ENCODE measurements around the gene RACGAP1. TPM values are rescaled to one million over a fixed set of nuclear protein-coding genes. Genes with fewer than 3 reads are reported as not detected.

The RACGAP1 gene
- total and polyA plus RNA-seq, 2 donors from 2014 or later, result 5.0 to 7.7 TPM

DNA sequence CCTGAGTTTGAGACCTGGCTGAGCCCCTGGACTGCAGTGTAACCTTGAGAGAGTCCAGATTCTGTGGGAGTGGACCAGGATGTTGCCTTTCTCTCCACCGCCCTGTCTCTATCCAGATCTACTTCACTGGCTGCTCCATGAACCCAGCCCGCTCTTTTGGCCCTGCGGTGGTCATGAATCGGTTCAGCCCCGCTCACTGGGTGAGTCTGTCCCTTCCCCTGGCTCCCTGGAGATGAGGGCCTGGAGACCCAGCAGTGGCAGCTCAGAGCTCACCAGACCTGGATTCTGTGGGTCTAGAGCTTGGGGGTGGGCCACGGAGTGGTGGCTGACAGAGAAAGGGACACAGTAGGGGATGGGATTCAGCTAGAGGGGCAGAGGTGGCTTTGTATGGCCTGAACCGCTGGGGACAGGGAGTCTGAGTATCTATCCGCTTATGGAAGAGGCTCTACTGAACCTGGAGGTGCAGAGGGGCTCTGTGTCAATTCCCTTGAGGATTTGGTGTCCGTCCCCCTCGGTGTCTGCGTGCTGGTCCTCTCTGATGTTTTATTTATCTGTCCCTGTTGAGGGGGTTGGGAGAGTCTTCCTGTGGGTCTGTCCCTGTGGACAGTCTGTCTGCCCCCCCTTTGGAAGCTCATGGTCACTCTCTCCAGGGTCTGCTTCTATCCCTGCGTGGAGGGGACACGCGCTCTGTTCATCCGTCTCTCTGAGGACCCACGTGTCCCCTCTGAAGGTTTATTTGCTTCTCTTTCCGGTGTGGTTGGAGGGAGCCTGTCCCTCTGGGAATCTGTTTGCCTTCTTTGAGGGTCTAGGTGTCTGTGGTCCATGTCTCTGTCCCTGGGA, 61.1 kb downstream of the RACGAP1 start:
- Histone ChIP-seq H3K36me3 (ENCODE audit: control insufficient read depth in 2 of 3, insufficient read depth in 3 of 3, low read length in 3 of 3) (no peaks in the 10 kb centered on the region), H3K4me1 (ENCODE audit: control insufficient read depth in 2 of 3, insufficient read depth in 2 of 3, low read depth in 1 of 3, low read length in 3 of 3) (peaks cover 0 to 12% (median 12%) of the 10 kb centered on the region in 3 donors), H3K4me3 (ENCODE audit: low read length in 3 of 3) (no peak overlapping the region), H3K27ac (ENCODE audit: low read depth in 2 of 2, low read length in 2 of 2) (no peak overlapping the region), H3K9me3 (ENCODE audit: control insufficient read depth in 2 of 3, insufficient read depth in 1 of 3, low read length in 3 of 3) (no peaks in the 10 kb centered on the region), H3K27me3 (ENCODE audit: control insufficient read depth, insufficient read depth, low read length) (peaks cover 11% of the 10 kb centered on the region), H3K9ac (ENCODE audit: low read length in 3 of 3) (no peak overlapping the region)
- intact Hi-C loops (cut with DNase I), result no loop called here
- TF ChIP-seq, protein P1, sequence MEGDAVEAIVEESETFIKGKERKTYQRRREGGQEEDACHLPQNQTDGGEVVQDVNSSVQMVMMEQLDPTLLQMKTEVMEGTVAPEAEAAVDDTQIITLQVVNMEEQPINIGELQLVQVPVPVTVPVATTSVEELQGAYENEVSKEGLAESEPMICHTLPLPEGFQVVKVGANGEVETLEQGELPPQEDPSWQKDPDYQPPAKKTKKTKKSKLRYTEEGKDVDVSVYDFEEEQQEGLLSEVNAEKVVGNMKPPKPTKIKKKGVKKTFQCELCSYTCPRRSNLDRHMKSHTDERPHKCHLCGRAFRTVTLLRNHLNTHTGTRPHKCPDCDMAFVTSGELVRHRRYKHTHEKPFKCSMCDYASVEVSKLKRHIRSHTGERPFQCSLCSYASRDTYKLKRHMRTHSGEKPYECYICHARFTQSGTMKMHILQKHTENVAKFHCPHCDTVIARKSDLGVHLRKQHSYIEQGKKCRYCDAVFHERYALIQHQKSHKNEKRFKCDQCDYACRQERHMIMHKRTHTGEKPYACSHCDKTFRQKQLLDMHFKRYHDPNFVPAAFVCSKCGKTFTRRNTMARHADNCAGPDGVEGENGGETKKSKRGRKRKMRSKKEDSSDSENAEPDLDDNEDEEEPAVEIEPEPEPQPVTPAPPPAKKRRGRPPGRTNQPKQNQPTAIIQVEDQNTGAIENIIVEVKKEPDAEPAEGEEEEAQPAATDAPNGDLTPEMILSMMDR (IDR thresholded peaks at IDR 0.05; ENCODE audit: borderline replicate concordance, extremely low read depth, insufficient read depth), result no peak
- FAIRE-seq, result no peak
- DNase-seq, result peak in 1 of 5 donors; percentile 55

DNA sequence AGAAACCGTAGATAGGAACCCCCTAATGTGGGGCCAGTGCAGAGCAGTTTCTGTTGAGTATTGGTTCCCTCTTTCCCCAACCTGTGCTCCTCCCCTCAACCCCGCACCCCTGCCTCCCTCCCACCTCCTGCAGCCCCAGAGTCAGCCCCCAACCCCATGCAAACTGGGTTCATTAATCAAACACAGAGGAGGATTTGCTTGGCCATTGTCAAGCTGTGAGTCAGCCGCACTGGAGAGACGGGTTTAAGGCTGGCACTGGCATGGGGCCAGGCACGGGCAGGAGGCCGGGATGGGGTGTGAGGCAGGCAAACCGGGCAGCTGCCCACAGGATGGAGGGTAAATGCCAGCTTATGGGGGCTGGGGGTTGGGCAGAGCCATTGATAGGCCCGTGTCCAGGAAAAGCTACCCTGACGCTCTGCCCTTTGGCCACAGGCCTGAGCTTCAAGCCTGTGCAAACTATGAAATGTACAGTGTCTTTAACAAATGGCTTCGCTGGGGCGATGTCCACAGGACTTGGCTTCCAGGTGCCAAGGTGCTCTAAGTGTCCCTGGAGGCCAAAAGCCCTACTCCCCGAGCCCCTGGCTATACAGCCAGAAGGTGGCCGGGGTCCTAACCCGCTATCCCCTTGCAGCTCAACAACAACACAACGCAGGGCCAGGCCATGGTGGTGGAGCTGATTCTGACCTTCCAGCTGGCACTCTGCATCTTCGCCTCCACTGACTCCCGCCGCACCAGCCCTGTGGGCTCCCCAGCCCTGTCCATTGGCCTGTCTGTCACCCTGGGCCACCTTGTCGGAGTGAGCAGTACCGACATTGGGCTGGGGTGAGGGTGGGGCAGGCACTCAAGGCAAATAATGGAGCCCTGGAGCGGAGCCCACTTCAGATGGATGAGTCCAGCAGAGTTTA, 62.2 kb downstream of the RACGAP1 start:
- H3K9me3 ChIP-seq (ENCODE audit: control insufficient read depth in 2 of 3, insufficient read depth in 1 of 3, low read length in 3 of 3), result no peaks in the 10 kb centered on the region
- peaks cover 0 to 12% (median 12%) of the 10 kb centered on the region in 3 donors for H3K4me1 ChIP-seq (ENCODE audit: control insufficient read depth in 2 of 3, insufficient read depth in 2 of 3, low read depth in 1 of 3, low read length in 3 of 3)
- H3K4me3 ChIP-seq (ENCODE audit: low read length in 3 of 3), result no peak overlapping the region
- intact Hi-C loops (cut with DNase I), result no loop called here
- H3K36me3 ChIP-seq (ENCODE audit: control insufficient read depth in 2 of 3, insufficient read depth in 3 of 3, low read length in 3 of 3), result no peaks in the 10 kb centered on the region
- H3K27ac ChIP-seq (ENCODE audit: low read depth in 2 of 2, low read length in 2 of 2), result no peak overlapping the region
- TF ChIP-seq, protein P1 (IDR thresholded peaks at IDR 0.05; ENCODE audit: borderline replicate concordance, extremely low read depth, insufficient read depth), result no peak
- DNase-seq (peak in 1 of 5 donors; percentile 93), FAIRE-seq (no peak)
- no peak overlapping the region for H3K9ac ChIP-seq (ENCODE audit: low read length in 3 of 3)
- H3K27me3 ChIP-seq (ENCODE audit: control insufficient read depth, insufficient read depth, low read length), result peaks cover 11% of the 10 kb centered on the region

GRCh38 chr12:49961993-49962764, 63.1 kb downstream of the RACGAP1 start:
- TF ChIP-seq, protein P1 (IDR thresholded peaks at IDR 0.05; ENCODE audit: borderline replicate concordance, extremely low read depth, insufficient read depth), result no peak
- peak in 1 of 5 donors; percentile 77 for DNase-seq
- Histone ChIP-seq H3K4me1 (ENCODE audit: control insufficient read depth in 2 of 3, insufficient read depth in 2 of 3, low read depth in 1 of 3, low read length in 3 of 3) (peaks cover 0 to 6% (median 6%) of the 10 kb centered on the region in 3 donors), H3K4me3 (ENCODE audit: low read length in 3 of 3) (no peak overlapping the region), H3K9me3 (ENCODE audit: control insufficient read depth in 2 of 3, insufficient read depth in 1 of 3, low read length in 3 of 3) (no peaks in the 10 kb centered on the region), H3K27me3 (ENCODE audit: control insufficient read depth, insufficient read depth, low read length) (peaks cover 11% of the 10 kb centered on the region), H3K36me3 (ENCODE audit: control insufficient read depth in 2 of 3, insufficient read depth in 3 of 3, low read length in 3 of 3) (no peaks in the 10 kb centered on the region), H3K9ac (ENCODE audit: low read length in 3 of 3) (no peak overlapping the region), H3K27ac (ENCODE audit: low read depth in 2 of 2, low read length in 2 of 2) (no peak overlapping the region)
- FAIRE-seq, result no peak
- intact Hi-C loops (cut with DNase I), result no loop called here

All from kidney (tissue), 14 donors.